Activated CD4-positive, alpha-beta T cell treated with anti-CD3 and anti-CD28 coated beads, Interleukin-2, amount 50 U/mL, for 4 hours (primary cell): ENCODE measurements around the gene SEPTIN5.

Source experiments
- DNase-seq, 2 experiments: peaks; one replicate each; pipeline ENCODE4 v3.0.0-alpha.2; 2020

SEPTIN5 gene

DNA sequence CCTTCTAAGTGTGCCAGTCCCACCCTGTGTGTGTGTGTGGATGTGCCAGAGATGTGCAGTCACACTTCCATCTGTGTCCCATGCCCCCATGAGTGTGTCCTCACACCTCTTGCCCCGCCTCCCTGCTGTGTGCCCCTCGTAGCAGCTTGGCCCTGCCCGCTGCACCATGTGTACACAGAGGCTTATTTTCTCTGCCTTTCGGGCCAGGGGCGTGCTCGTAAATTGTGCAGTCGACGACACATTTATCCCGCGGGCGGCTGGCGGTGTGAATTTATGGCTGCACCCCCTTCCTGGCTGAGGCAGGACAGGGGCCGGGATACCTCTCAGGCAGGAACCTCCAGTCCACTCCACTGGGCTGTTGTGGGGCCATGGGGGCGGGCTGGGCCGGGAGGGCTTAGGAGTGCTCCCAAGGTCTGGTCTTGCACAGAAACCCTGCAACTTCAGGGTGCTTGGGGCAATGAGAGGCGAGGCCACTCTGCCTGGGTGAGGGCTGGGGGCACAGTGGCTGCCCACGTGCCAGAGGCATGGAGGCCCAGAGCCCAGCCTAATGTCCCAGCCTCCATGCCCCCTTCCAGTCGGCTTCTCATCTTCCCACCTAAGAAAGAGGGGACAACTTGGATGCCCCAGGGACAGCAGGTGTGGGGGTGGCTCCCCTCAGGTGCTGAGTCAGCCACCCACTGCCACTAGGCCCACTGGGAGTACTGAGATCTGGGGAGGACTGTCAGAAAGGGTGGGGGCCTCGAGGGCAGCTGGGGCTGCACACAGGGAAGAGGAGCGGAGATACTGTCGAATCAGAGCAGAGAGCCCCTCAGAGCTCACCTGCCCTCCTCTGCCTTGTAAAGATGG is 21.6 kb downstream of the SEPTIN5 start:
- DNase-seq = no peak

GRCh38 chr22:19737846-19738663 is 23.8 kb downstream of the SEPTIN5 start:
- no peak for DNase-seq

- no peak for DNase-seq
These were observed 24.6 kb downstream of the SEPTIN5 start for GRCh38 chr22:19738664-19739447.

- no peak for DNase-seq
These were observed 25.2 kb downstream of the SEPTIN5 start for GRCh38 chr22:19739448-19739895.

DNA sequence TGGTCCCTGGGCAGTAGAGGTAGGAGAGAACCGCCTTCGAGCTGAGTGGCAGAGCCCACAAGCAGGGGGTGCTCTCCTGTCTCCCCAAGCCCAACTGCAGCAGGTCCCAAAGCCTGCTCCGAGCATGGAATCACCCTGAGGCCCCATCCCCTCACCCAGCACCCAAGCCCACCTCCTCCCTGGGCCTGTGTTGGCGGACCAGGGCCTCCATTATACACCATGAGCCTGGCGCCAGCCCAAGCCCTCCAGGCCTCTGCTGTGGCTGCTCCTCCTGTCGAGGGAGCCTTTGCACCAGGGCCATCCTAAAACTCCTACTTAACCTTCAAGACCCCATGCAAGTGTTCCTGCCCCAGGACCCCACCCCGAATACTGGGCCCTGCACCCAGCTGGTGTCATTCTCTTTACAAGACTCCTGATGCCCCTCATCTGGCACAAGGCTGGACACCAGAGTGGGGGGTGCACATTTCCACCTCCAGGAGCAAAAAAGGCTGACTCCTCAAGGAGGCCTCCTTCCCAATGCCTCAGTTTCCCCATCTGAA is 25.7 kb downstream of the SEPTIN5 start:
- DNase-seq = no peak

DNA sequence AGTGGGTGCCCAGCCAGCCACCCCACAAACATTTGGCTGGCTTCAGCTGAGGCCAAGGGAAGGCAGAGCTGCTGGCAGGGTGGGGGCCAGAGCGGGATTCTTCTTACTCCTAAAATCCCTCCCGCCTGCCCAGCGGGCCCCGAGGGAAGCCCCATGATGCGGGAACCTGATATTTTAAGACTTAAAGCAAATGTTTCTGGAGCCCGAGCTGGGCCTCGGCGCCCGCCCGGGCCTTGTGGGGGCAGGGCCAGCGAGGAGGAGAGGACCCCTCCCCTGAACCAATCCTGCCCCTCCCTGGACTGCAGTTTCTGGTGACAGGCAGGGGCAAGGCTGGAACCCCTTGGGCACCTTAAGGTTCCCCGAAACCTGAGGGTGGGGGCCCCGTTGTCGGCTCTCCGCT is 26.3 kb downstream of the SEPTIN5 start:
- no peak for DNase-seq

- no peak for DNase-seq
These were observed 26.8 kb downstream of the SEPTIN5 start for GRCh38 chr22:19741053-19741452.

DNA sequence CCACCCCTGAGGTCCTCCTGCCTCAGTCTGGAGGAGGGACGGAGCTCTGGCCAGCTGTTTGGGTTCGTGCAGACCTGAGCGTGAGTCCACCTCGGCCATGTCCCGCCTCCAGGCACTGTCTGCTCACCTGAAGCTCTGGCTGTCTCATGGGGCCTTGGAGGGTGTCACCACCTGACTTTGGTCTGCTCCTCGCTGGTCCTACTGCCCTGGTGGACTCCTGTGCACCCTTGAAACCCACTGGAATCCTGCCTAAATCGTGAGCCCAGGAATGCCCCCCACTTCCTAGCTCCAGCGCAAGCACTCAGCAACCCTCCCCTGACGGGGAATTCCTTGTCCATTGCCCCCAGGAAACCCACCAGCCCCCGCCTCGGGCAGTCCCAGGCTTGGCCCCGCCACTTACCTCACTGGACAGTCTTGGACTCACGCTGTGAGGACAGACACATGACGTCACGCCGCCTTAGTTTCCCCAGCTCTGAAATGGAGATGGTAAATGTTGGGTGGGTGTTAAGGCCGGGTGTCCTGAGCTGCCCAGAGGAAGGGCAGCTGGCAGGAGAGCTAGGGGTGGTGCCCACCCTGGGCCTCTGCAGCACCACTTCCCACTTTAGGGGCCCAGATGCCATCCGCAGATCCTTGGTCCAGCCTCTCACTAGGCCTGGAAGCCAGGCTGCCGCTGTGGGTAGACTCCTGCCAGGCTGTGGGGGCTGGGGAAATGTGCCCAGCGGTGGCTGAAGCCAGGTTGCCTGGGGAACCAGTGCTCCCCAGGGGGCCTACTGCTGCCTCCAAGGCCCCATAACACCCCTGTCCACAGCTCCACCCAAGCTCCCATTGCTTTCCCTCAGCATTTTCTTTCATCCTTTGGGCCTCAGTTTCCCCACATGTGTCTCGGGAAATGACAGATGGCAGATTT is 28.1 kb downstream of the SEPTIN5 start:
- DNase-seq = no peak

GRCh38 chr22:19743081-19743480 is 28.8 kb downstream of the SEPTIN5 start:
- no peak for DNase-seq

DNA sequence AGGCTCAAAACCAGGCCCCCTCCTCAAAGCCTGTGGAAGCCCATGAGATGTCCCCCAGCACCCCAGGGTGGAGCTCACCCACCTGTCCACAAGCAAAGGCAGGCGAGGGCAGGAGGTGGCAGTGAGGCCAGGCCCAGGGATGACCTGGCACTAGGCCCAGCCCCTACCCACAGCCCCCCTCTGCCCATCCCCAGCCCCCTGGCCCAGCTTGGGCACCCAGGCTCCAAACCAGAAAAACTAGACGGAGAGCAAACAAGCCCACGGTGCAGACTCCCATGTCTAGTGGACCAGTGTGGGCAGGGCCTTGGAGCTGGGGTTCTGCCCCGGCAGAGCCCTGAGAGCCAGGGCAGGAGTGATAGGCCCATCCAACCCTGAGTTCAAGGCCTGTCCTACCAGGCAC is 29.3 kb downstream of the SEPTIN5 start:
- no peak for DNase-seq

- DNase-seq = no peak
These were observed 30.2 kb downstream of the SEPTIN5 start for GRCh38 chr22:19744350-19745006.

DNA sequence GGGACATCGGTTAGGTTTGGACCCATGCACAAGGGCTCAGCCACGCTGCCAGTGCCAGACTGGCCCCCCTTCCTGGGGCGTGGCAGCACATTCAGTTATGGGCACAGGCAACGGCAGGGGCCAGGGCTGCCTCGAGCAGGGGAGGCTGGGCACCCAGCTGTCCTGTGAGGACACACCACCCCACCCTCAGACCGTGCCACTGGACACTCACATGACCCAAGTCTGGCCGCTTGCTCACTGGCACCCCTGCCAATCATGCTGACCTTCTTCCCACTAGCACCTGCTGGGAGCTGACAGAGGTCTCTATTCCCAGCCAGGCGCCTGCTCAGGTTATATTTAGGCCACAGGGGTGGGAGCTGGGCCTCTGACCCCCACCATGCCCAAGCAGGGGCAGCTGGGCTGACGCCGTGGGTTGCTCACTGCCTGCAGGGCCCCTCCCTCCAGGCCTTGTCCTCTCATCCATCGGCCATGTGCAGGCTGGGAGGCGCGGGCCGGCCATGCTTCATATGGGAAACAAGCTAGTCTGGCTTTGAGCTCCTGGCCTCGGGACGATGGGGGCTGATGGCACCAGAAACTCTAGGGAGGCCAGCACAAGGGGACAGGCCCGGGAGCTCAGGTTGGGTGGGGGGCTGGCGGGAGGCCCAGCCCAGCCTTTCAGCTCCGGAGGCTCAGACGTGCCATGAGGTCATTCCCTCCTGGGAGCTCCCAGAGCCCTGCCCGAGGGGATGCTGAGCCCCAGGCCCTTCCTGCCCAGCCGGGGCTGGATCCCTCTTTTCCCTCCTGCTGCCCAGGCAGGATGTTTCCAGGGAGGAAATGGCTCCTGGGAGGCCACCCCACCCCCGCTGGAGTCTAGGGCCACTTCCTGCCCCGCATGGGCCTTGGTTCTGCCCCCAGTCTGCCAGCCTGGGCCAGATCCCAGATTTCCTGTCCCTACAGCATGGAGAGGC is 31.1 kb downstream of the SEPTIN5 start:
- no peak for DNase-seq

DNA sequence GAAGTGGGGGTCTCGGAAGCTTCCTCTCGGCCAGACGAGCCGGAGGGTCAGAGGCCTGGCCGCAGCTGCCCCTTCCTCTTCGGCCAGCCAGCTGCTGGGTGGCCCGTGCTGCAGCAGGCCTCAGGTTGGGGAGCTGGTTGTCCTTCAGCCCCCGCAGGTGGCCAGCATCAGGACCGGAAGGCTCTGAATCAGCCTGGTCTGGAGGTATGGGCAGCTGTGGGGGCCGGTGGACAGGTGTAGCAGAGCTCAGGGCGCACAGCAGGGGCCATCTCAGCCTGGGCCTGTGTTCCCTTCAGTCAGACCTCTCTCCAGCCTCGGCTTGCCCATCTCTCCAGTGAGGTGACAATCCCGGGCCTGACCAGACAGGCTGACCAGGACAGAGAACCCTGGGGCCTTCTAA is 32.4 kb downstream of the SEPTIN5 start:
- no peak for DNase-seq

DNA sequence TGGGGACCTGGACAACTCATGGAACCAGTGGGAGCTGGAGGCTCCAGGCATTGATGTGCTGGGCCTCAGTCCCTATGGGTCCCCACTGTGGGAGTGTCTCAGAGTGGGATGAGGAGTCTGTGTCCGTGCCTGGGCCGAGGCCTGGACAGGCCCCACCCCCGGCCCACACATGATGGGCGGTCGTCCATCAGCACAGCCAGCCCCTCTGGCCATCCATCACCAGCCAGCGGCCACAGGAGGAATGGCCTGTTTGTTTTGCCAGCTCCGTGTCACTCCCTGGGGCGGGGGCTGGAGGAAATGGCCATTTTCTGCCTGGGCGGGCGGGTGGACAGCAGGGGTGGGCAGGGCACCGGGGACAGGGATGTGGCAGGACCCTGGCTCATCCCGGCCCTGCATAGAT is 33.2 kb downstream of the SEPTIN5 start:
- DNase-seq = no peak

- no peak for DNase-seq
These were observed 33.8 kb downstream of the SEPTIN5 start for GRCh38 chr22:19748139-19748538.

- DNase-seq = no peak
These were observed 34.8 kb downstream of the SEPTIN5 start for GRCh38 chr22:19748991-19749664.

DNA sequence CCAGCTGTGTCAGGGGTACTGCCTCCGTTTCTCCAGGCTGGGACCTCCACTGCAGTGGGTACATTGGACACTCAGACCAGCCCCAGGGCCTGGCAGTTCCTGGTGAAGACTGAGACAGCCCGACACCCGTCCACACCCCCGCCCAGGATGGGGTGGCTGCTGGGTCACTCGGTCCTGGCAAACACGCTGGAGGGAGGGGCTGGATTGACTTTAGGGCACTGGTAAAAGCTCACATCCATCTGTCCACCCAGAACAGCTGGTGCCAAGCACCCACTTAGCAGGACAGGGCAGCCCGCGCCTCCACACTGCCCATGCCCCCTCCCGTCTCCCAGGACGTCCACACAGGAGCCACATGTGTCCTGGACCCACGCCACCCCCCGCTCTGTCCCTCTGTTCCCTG is 35.6 kb downstream of the SEPTIN5 start:
- no peak for DNase-seq

DNA sequence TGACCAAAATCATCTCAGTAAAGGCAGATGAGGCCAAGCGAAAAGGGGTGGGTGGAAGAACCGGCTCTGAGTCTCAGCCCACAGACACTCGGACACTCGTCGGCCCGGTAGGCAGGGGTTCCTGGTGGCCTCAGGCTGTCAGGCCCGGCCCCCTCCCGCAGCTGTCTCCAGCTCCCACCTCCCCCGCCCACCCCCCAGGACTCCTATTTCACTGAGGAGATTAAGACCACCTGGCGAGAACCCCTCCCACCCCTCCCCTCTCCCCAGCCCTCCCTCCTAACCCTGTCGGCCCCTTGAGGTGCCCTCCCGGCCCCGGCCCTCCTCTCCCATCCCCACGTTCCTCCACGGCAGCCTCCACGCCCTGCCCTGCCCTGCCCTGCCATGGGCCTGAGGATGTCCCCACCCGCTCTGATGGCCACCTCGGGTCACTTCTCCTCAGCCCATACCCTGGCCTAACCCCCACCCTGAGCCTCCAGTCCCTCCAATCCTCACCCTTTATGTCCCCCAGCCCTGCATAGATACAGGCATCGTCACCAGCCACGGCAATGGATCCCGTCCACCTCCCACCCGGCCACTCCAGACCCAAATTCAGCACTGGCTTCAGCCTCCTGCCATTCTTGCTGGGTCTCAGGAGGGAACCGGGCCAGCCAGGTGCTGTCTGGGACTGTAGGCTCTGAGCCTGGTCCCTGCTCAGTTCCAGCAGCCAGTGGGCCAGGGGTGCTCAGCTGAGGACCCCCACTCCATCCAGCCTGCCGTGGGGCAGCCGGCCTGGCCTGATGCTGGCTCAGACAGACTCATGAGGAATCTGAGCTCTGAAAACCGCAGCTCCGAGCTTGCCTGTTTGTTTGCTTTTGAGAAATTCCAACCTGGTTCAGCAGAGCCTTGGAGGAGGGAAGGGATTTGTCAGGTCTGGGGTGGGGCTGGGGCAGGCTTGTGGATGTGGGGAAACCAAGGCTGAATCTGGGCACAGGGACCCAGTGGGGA is 36.5 kb downstream of the SEPTIN5 start:
- no peak for DNase-seq
